Esophagus squamous epithelium (tissue), 5 donors: ENCODE results near the gene FLT1. TPM values are rescaled to one million over a fixed set of nuclear protein-coding genes. Genes with fewer than 3 reads are reported as not detected.

Experiments
- DNase-seq: peaks from one replicate; lab custom pipeline; 2025; lab: John Stamatoyannopoulos, UW
- H3K27ac ChIP-seq, 4 donors: fragments of 200-600 bp; sonication (generic); one replicate each; pipeline ENCODE4 v1.5.1; 2016 to 2019; ENCODE audit warnings: mild to moderate bottlenecking in 1 of 4
- H3K27me3 ChIP-seq, 4 donors: fragments of 200-600 bp; sonication (generic); 1 replicate in 3 of 4; 2 replicates in 1 of 4; pipeline versions ENCODE4 v1.5.1 to v1.6.0; 2017 to 2021; ENCODE audit warnings: antibody characterized with exemption in 1 of 4
- H3K36me3 ChIP-seq, 3 donors: fragments of 200-600 bp; sonication (generic); one replicate each; pipeline ENCODE4 v1.5.1; 2016 to 2019
- H3K4me1 ChIP-seq, 3 donors: fragments of 200-600 bp; sonication (generic); one replicate each; pipeline ENCODE4 v1.5.1; 2017 to 2019
- H3K4me3 ChIP-seq, 4 donors: fragments of 200-600 bp; sonication (generic); 1 replicate in 3 of 4; 2 replicates in 1 of 4; pipeline ENCODE4 v1.5.1; 2016 to 2019; ENCODE audit warnings: mild to moderate bottlenecking in 2 of 4, moderate library complexity in 1 of 4
- H3K9me3 ChIP-seq, 3 donors: fragments of 200-600 bp; sonication (generic); one replicate each; pipeline ENCODE4 v1.5.1; 2016 to 2019
- CTCF ChIP-seq, 6 experiments: fragments of 450-650 bp in 4 of 6; fragments of 200-600 bp in 2 of 6; sonication (generic) in 2 of 6; IDR thresholded peaks; one replicate each; pipeline ENCODE4 v1.5.1; 2016 to 2019; ENCODE audit warnings: antibody characterized with exemption in 6 of 6, mild to moderate bottlenecking in 4 of 6, moderate library complexity in 4 of 6
- POLR2A ChIP-seq, 4 donors: fragments of 450-650 bp; IDR thresholded peaks; one replicate each; pipeline ENCODE4 v1.6.1; 2017; ENCODE audit warnings: antibody characterized with exemption in 4 of 4, mild to moderate bottlenecking in 4 of 4, moderate library complexity in 3 of 4
- WGBS, 2 donors: methylation state at CpG; one replicate each; pipeline ENCODE4 v1.1.5; 2018; 5-methylcytosine and 5-hydroxymethylcytosine counted together
- intact Hi-C: fragments of 100-400 bp; cut with DNase I; formaldehyde crosslinking; loops from one replicate; pipeline ENCODE4 v1.15.0; 2022
- total RNA-seq, 4 donors: library from RNA; depleted of rRNA; stranded (reverse); fragments of >200 nt; gene quantifications; one replicate each; pipeline ENCODE4 v1.1.0, GENCODE V29; 2016
- donor health status: DM: yes; HTN: yes; CAD: no.

Gene FLT1
- total RNA-seq, 4 donors from 2014 or later, result 2.1 to 16.4 (median 8.9) TPM

- Histone ChIP-seq H3K9me3 (no peaks in the 10 kb centered on the region), H3K36me3 (no peaks in the 10 kb centered on the region), H3K4me1 (peaks cover 5 to 18% (median 7%) of the 10 kb centered on the region in 3 donors), H3K27me3 (no peaks in the 10 kb centered on the region), H3K27ac (no peak overlapping the region), H3K4me3 (no peak overlapping the region)
- 76 to 77% methylated on average over 6 of the region's 6 CpGs for WGBS, 2 donors
- DNase-seq, result no peak
- intact Hi-C loops, result no loop called here
- no peak for TF ChIP-seq CTCF (IDR thresholded peaks at IDR 0.05)
- no peak for TF ChIP-seq POLR2A (IDR thresholded peaks at IDR 0.05)
Observed at GRCh38 chr13:28313579-28313978, 181.3 kb downstream of the FLT1 start.

GRCh38 chr13:28306325-28306724 is 188.6 kb downstream of the FLT1 start:
- intact Hi-C loops, result no loop called here
- no peak for DNase-seq
- Histone ChIP-seq H3K27me3 (no peaks in the 10 kb centered on the region), H3K27ac (no peak overlapping the region), H3K4me3 (no peak overlapping the region), H3K9me3 (no peaks in the 10 kb centered on the region), H3K36me3 (no peaks in the 10 kb centered on the region), H3K4me1 (peaks cover 5 to 37% (median 11%) of the 10 kb centered on the region in 3 donors)
- TF ChIP-seq POLR2A (IDR thresholded peaks at IDR 0.05), result no peak
- 84 to 85% methylated on average over 10 of the region's 10 CpGs for WGBS, 2 donors

- WGBS, 2 donors, result 57 to 61% methylated on average over 4 of the region's 4 CpGs
- Histone ChIP-seq H3K4me1 (peaks cover 0 to 1% (median 0%) of the 10 kb centered on the region in 3 donors), H3K4me3 (no peak overlapping the region), H3K36me3 (no peaks in the 10 kb centered on the region), H3K9me3 (no peaks in the 10 kb centered on the region), H3K27me3 (no peaks in the 10 kb centered on the region), H3K27ac (no peak overlapping the region)
- intact Hi-C loops, result no loop called here
- DNase-seq, result no peak
- TF ChIP-seq POLR2A (IDR thresholded peaks at IDR 0.05) (no peak), CTCF (IDR thresholded peaks at IDR 0.05) (no peak)
Observed at GRCh38 chr13:28301839-28302238, 193.1 kb downstream of the FLT1 start.

- Histone ChIP-seq H3K4me1 (no peaks in the 10 kb centered on the region), H3K27me3 (no peaks in the 10 kb centered on the region), H3K36me3 (peaks cover 0 to 14% (median 0%) of the 10 kb centered on the region in 3 donors), H3K9me3 (no peaks in the 10 kb centered on the region), H3K4me3 (no peak overlapping the region), H3K27ac (no peak overlapping the region)
- WGBS, 2 donors, result 41 to 43% methylated on average over 2 of the region's 2 CpGs
- DNase-seq, result no peak
- intact Hi-C loops, result no loop called here
- TF ChIP-seq POLR2A (IDR thresholded peaks at IDR 0.05) (no peak), CTCF (IDR thresholded peaks at IDR 0.05) (no peak)
Observed at GRCh38 chr13:28299916-28300315, 195.0 kb downstream of the FLT1 start.

- intact Hi-C loops, result no loop called here
- H3K4me3 ChIP-seq, result no peak overlapping the region
- DNase-seq, result no peak
- H3K36me3 ChIP-seq, result peaks cover 0 to 39% (median 6%) of the 10 kb centered on the region in 3 donors
- WGBS, 2 donors, result 66 to 90% methylated on average over 2 of the region's 3 CpGs
- H3K27ac ChIP-seq, result no peak overlapping the region
- H3K9me3 ChIP-seq, result no peaks in the 10 kb centered on the region
- TF ChIP-seq POLR2A (IDR thresholded peaks at IDR 0.05) (no peak), CTCF (IDR thresholded peaks at IDR 0.05) (no peak)
- no peaks in the 10 kb centered on the region for H3K27me3 ChIP-seq
- H3K4me1 ChIP-seq, result no peaks in the 10 kb centered on the region
Observed at GRCh38 chr13:28297341-28297740, 197.6 kb downstream of the FLT1 start.

- peaks cover 0 to 92% (median 3%) of the 10 kb centered on the region in 3 donors for H3K36me3 ChIP-seq
- H3K27me3 ChIP-seq, result no peaks in the 10 kb centered on the region
- DNase-seq, result no peak
- TF ChIP-seq CTCF (IDR thresholded peaks at IDR 0.05), result no peak
- no peak for TF ChIP-seq POLR2A (IDR thresholded peaks at IDR 0.05)
- no peaks in the 10 kb centered on the region for H3K9me3 ChIP-seq
- H3K4me3 ChIP-seq, result no peak overlapping the region
- intact Hi-C loops, result no loop called here
- H3K4me1 ChIP-seq, result no peaks in the 10 kb centered on the region
- H3K27ac ChIP-seq, result no peak overlapping the region
- 67 to 95% methylated on average over 1 of the region's 1 CpG for WGBS, 2 donors
Observed at GRCh38 chr13:28286263-28286662, 208.7 kb downstream of the FLT1 start.
